Neural cell (in vitro differentiated cells): Measurements from ENCODE around the gene IFI6.

Source experiments
- CTCF ChIP-seq: fragments of 450-650 bp; IDR thresholded peaks from 2 replicates; pipeline ENCODE4 v1.5.1; 2014; ENCODE audit warnings: antibody characterized with exemption, mild to moderate bottlenecking, moderate library complexity; ENCODE audit not compliant: poor library complexity, severe bottlenecking
- EZH2 ChIP-seq: fragments of 200-600, 300-800 bp; shearing (Covaris generic), sonication (generic); IDR thresholded peaks from 2 replicates; pipeline ENCODE4 v1.6.1; 2014; ENCODE audit warnings: antibody characterized with exemption, low read length, borderline replicate concordance, mild to moderate bottlenecking; ENCODE audit not compliant: insufficient read depth, poor library complexity, severe bottlenecking

- TF ChIP-seq EZH2, result no peak
- no peak for TF ChIP-seq CTCF
Measured at GRCh38 chr1:27633640-27634176, 38.3 kb downstream of the IFI6 start.
